GM19324 (cell line): Measurements from ENCODE around the gene SET.
"Not testable (repeated sequence)": the region's sequence is repeated elsewhere in the genome, so short reads cannot be mapped to it uniquely, and the experiment has no call there.

Experiments
- ATAC-seq: cut with Tn5 transposase; IDR thresholded peaks from one replicate; pipeline ENCODE4 v1.9.1; 2021; ENCODE audit warnings: mild to moderate bottlenecking, moderate library complexity; ENCODE audit not compliant: unreplicated experiment, low FRiP score

Gene SET

GRCh38 chr9:128685636-128686489 is 3.2 kb upstream of the SET start:
- ATAC-seq, result no peak

- no peak for ATAC-seq
Observed at GRCh38 chr9:128687453-128687852, 1.6 kb upstream of the SET start.

- ATAC-seq, result peak; percentile 16
Observed at GRCh38 chr9:128689293-128689774, 312 bp downstream of the SET start.

- no peak for ATAC-seq
Observed at GRCh38 chr9:128689820-128690683, 1.0 kb downstream of the SET start.

GRCh38 chr9:128690684-128691034 is 1.6 kb downstream of the SET start:
- no peak for ATAC-seq

GRCh38 chr9:128693738-128694137 is 4.7 kb downstream of the SET start:
- not testable (repeated sequence) for ATAC-seq

- ATAC-seq, result no peak
Observed at GRCh38 chr9:128694344-128694743, 5.3 kb downstream of the SET start.

GRCh38 chr9:128696923-128697707 is 8.1 kb downstream of the SET start:
- no peak for ATAC-seq

GRCh38 chr9:128699096-128699795 is 10.2 kb downstream of the SET start:
- not testable (repeated sequence) for ATAC-seq

GRCh38 chr9:128701227-128701854 is 12.3 kb downstream of the SET start:
- no peak for ATAC-seq

- ATAC-seq, result peak; percentile 63
Observed at GRCh38 chr9:128702445-128702948, 13.5 kb downstream of the SET start, which contains the start of gene PKN3. Gene PKN3 (plus strand): TSS chr9:128702503. CDS start chr9:128702916, 413 bp downstream.

- peak; percentile 8 for ATAC-seq
Observed at GRCh38 chr9:128702949-128703615, 14.1 kb downstream of the SET start.

GRCh38 chr9:128703616-128704355 is 14.8 kb downstream of the SET start:
- ATAC-seq, result no peak

- ATAC-seq, result no peak
Observed at GRCh38 chr9:128704356-128704670, 15.3 kb downstream of the SET start.

- ATAC-seq, result no peak
Observed at GRCh38 chr9:128705051-128705965, 16.3 kb downstream of the SET start.

- no peak for ATAC-seq
Observed at GRCh38 chr9:128706045-128706444, 17.0 kb downstream of the SET start.
